ENCODE measurements around the gene TPPP.
"Not testable (repeated sequence)": the region's sequence is repeated elsewhere in the genome, so short reads cannot be mapped to it uniquely, and the experiment has no call there.

Gene TPPP

GRCh38 chr5:683551-684481 lies 9.3 kb downstream of the TPPP start:
- no peak overlapping the region for H3K9ac ChIP-seq (ENCODE audit: low read length)
- no peaks in the 10 kb centered on the region for H3K27me3 ChIP-seq (ENCODE audit: low read depth, low read length)
- H2AFZ ChIP-seq (ENCODE audit: low read depth, low read length) = no peak overlapping the region
- no peaks in the 10 kb centered on the region for H3K36me3 ChIP-seq (replicated peaks; ENCODE audit: low read depth, low read length)
- TF ChIP-seq CTCF (IDR thresholded peaks at IDR 0.05; ENCODE audit: low read depth, low read length) = no peak
- TF ChIP-seq EZH2phosphoT487 (IDR thresholded peaks at IDR 0.05; ENCODE audit: low read depth) = no peak
- H3K79me2 ChIP-seq (ENCODE audit: low read length) = no peaks in the 10 kb centered on the region
- H3K4me1 ChIP-seq (ENCODE audit: low read length) = no peaks in the 10 kb centered on the region
- H3K27ac ChIP-seq (ENCODE audit: low read length) = no peak overlapping the region
- no peaks in the 10 kb centered on the region for H3K9me3 ChIP-seq (ENCODE audit: insufficient read depth, low read length)
- no peaks in the 10 kb centered on the region for H4K20me1 ChIP-seq (ENCODE audit: insufficient read depth, low read length)
- H3K4me2 ChIP-seq (ENCODE audit: low read length) = no peak overlapping the region
- no peak overlapping the region for H3K4me3 ChIP-seq (ENCODE audit: low read length)

GRCh38 chr5:682651-683358 lies 10.3 kb downstream of the TPPP start:
- H3K79me2 ChIP-seq (ENCODE audit: low read length); H3K36me3 ChIP-seq (replicated peaks; ENCODE audit: low read depth, low read length); H3K4me2 ChIP-seq (ENCODE audit: low read length); H3K9me3 ChIP-seq (ENCODE audit: insufficient read depth, low read length); H2AFZ ChIP-seq (ENCODE audit: low read depth, low read length); H3K27ac ChIP-seq (ENCODE audit: low read length); H3K27me3 ChIP-seq (ENCODE audit: low read depth, low read length); H3K4me1 ChIP-seq (ENCODE audit: low read length); H4K20me1 ChIP-seq (ENCODE audit: insufficient read depth, low read length); H3K9ac ChIP-seq (ENCODE audit: low read length); H3K4me3 ChIP-seq (ENCODE audit: low read length): not testable (repeated sequence)

- not testable (repeated sequence) for H3K36me3 ChIP-seq (replicated peaks; ENCODE audit: low read depth, low read length); H2AFZ ChIP-seq (ENCODE audit: low read depth, low read length); H3K9ac ChIP-seq (ENCODE audit: low read length); H3K4me1 ChIP-seq (ENCODE audit: low read length); H3K4me3 ChIP-seq (ENCODE audit: low read length); H3K27ac ChIP-seq (ENCODE audit: low read length); H3K9me3 ChIP-seq (ENCODE audit: insufficient read depth, low read length); H4K20me1 ChIP-seq (ENCODE audit: insufficient read depth, low read length); H3K79me2 ChIP-seq (ENCODE audit: low read length); H3K4me2 ChIP-seq (ENCODE audit: low read length); H3K27me3 ChIP-seq (ENCODE audit: low read depth, low read length)
Measured at GRCh38 chr5:682216-682615, 10.9 kb downstream of the TPPP start.

GRCh38 chr5:681317-682191 lies 11.6 kb downstream of the TPPP start:
- H3K27me3 ChIP-seq (ENCODE audit: low read depth, low read length); H3K36me3 ChIP-seq (replicated peaks; ENCODE audit: low read depth, low read length); H2AFZ ChIP-seq (ENCODE audit: low read depth, low read length); H3K9me3 ChIP-seq (ENCODE audit: insufficient read depth, low read length); H3K4me3 ChIP-seq (ENCODE audit: low read length); H3K79me2 ChIP-seq (ENCODE audit: low read length); H4K20me1 ChIP-seq (ENCODE audit: insufficient read depth, low read length); H3K9ac ChIP-seq (ENCODE audit: low read length); H3K27ac ChIP-seq (ENCODE audit: low read length); H3K4me1 ChIP-seq (ENCODE audit: low read length); H3K4me2 ChIP-seq (ENCODE audit: low read length): not testable (repeated sequence)

- H2AFZ ChIP-seq (ENCODE audit: low read depth, low read length); H3K27me3 ChIP-seq (ENCODE audit: low read depth, low read length); H3K4me1 ChIP-seq (ENCODE audit: low read length); H3K4me3 ChIP-seq (ENCODE audit: low read length); H3K9me3 ChIP-seq (ENCODE audit: insufficient read depth, low read length); H3K4me2 ChIP-seq (ENCODE audit: low read length); H3K27ac ChIP-seq (ENCODE audit: low read length); H4K20me1 ChIP-seq (ENCODE audit: insufficient read depth, low read length); H3K9ac ChIP-seq (ENCODE audit: low read length); H3K79me2 ChIP-seq (ENCODE audit: low read length); H3K36me3 ChIP-seq (replicated peaks; ENCODE audit: low read depth, low read length): not testable (repeated sequence)
Measured at GRCh38 chr5:680836-681235, 12.3 kb downstream of the TPPP start.

GRCh38 chr5:680118-680795 lies 12.9 kb downstream of the TPPP start:
- H3K9ac ChIP-seq (ENCODE audit: low read length); H3K4me1 ChIP-seq (ENCODE audit: low read length); H3K27ac ChIP-seq (ENCODE audit: low read length); H3K79me2 ChIP-seq (ENCODE audit: low read length); H3K4me3 ChIP-seq (ENCODE audit: low read length); H3K27me3 ChIP-seq (ENCODE audit: low read depth, low read length); H3K4me2 ChIP-seq (ENCODE audit: low read length); H3K36me3 ChIP-seq (replicated peaks; ENCODE audit: low read depth, low read length); H4K20me1 ChIP-seq (ENCODE audit: insufficient read depth, low read length); H3K9me3 ChIP-seq (ENCODE audit: insufficient read depth, low read length); H2AFZ ChIP-seq (ENCODE audit: low read depth, low read length): not testable (repeated sequence)

- H4K20me1 ChIP-seq (ENCODE audit: insufficient read depth, low read length); H3K9me3 ChIP-seq (ENCODE audit: insufficient read depth, low read length); H3K36me3 ChIP-seq (replicated peaks; ENCODE audit: low read depth, low read length); H3K79me2 ChIP-seq (ENCODE audit: low read length); H3K27ac ChIP-seq (ENCODE audit: low read length); H3K9ac ChIP-seq (ENCODE audit: low read length); H2AFZ ChIP-seq (ENCODE audit: low read depth, low read length); H3K4me1 ChIP-seq (ENCODE audit: low read length); H3K4me3 ChIP-seq (ENCODE audit: low read length); H3K4me2 ChIP-seq (ENCODE audit: low read length); H3K27me3 ChIP-seq (ENCODE audit: low read depth, low read length): not testable (repeated sequence)
Measured at GRCh38 chr5:679166-679895, 13.8 kb downstream of the TPPP start.

Measured in OCI-LY3 (cell line).